CD4-positive, alpha-beta T cell treated with Interleukin-4 for 4 hours (primary cell): ENCODE data around the gene RASGRF2.

Experiments used
- DNase-seq: peaks from one replicate; pipeline ENCODE4 v3.0.0-alpha.2; 2020

Gene RASGRF2

DNA sequence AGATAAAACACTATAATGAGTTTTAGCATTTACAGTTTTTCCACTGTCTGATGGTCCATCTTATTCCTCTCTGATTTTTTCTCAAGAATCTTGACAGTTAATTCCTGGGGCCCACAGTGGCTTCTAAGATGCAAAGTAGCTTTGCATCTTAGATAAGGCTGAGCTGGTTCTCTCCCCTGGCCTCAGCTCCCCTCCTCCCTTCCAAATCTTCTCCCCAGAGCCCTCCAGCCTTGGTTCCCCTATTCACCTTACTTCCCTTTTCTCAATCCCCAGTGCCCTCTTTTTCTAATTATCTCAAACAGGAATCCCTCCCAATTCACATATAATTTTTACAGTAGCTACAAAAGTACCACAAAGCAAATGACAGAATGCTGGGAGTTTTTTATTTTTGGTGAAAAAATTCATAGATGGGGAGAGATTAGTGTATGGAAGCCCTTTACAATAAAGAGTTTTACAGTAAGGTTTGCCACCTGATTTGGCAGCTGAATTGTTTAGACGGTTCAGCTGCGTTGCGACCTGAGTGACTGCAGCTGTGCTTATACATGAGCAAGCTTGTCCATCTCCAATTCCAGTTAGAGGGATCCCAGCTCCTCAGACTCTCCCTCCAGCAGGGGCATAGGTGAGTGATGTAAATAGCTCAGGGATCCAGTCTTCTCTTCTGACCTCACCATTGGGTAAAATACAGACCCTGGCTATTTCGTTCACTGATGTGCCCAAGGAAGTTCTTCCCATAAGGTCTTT lies 221.6 kb downstream of the RASGRF2 start:
- DNase-seq: no peak

DNA sequence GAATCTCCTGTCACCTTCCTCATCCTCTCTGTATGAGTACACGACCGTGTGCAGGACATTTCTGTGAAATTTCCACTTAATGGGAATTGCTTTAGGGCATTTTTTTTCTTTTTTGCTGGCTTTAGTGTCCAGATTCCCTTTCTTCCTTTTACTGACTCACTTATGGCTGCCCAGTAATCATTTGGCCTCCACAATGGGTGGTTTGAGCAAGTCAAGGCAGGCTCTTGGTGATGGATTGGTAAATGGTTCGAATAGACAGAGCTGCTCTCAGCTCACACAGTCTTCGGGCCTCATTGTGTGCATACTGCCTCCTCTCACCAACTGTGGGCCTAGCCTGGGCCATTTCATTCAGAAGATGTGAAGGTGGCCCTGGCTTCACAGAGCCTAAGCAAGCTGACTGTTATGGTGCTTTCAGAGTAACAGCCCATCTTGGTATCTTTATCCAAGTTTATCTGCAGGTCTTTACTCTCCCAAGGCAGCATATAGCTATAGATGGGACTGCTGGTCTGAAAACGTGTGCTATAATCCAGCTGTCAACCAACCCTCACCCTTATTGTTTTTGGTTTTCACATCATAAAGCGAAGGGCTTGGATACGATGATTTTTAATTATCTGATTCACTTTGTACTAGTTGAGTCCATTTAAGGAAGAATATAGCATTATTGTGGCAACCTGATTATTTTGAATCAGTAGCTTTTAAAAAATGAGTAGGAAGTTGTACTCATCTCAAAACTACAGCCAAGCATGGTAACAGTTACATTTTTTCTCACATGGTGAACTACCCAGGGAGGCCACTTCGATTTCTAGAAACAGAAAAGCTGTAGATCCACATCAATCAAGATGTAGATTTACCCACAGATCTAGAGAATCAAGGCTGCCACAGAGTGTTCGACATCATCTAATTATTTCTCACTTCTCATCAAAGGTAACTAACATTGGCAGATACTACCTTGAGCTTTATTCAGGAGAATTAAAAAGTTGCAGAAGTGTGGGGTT lies 222.5 kb downstream of the RASGRF2 start:
- no peak for DNase-seq

DNA sequence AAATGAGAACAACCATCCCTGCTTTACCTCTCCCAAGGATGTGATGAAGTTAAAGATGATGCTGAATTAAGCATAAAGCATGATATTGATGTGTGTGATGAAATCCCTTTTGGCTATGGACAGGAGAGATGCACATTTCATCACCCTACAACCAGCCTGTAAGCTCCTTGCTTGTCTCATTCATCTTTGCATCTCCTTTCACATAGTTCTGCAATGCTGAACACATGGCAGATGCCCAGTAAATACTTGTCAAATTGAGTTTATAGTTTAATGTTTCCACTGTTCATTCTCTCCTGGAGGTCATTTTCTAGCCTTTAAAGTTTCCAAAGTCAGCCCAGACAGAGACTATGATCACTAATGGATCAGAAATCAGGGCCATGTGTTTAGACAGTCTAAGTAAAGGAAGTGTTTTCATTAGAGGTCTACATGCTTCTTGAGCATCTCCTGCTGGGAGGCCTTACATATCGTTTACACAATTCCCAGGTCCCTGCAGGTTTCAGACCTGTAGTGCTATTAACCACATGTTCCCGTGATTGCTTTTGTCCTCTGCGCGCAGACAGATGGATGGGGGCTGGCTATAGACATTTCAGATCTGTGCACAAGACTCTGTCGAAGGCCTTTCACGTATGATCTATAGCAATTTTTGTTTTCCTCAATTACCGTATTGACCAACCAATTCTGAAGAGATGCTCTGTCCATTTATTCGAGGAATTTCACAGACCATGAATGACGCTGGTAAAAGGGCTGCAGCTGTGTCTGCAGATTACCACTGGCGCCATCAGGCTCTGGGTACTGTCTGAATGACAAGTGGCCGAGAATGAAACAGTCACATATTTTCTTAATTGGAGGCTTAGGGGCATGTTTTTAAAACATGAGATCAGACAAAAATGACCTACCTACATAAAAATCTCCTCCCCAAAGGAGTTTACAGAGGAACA lies 223.9 kb downstream of the RASGRF2 start:
- DNase-seq: no peak

DNA sequence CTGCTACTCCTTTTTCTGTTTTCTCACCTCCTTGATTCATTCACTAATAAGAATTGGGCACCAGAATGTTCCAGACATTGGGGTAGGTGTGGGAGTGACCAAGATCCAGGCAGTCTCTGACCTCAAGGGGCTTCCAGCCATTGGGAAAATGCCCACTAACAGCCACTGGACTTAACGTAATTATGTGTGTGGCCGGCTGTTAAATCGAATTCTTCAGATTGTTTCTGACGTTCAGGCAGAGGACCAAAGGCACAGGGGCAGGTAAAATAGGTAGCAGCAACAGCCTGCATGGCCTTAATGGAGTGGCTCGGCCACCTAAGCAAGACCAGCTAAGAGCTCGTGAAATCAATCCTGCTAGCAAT lies 224.6 kb downstream of the RASGRF2 start:
- DNase-seq: no peak

DNA sequence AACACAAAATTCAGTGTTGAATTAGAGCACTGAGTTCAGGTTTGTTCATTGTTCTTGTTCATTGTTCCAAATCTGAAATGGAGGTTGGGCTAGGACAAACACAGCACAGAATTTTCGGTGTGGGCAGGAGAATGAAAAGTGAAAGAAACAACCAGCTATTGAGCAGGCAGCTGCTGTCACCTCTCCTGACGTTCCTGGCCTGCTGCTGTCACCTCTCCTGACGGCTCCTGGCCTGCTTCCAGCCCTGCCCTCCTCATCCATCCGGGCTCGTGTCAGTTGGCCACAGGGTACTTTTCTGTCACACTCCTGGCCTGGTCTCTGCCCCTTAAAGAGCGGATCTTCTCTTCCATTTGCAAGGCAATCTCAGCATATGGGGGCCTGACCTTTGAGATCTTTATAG lies 227.7 kb downstream of the RASGRF2 start:
- no peak for DNase-seq

DNA sequence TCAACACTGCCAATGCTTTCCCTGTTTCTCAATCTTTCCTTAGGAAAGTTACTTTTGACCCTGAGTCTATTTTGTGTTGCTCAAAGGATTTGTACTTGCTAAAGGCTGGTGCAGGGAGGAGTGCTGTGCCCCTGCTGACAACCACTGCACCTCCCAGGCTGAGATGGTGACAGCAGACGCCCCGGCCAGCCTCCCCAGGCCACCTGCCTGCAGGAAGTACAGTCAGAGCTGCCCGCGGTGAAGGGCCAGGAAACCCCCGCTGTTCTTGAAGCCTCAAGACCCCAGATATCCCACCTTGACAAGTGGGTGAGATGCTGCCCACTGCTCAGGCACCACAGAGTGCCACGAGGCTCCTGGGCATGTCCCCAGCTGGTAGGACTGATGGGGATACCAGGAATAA lies 228.8 kb downstream of the RASGRF2 start:
- DNase-seq: no peak

DNA sequence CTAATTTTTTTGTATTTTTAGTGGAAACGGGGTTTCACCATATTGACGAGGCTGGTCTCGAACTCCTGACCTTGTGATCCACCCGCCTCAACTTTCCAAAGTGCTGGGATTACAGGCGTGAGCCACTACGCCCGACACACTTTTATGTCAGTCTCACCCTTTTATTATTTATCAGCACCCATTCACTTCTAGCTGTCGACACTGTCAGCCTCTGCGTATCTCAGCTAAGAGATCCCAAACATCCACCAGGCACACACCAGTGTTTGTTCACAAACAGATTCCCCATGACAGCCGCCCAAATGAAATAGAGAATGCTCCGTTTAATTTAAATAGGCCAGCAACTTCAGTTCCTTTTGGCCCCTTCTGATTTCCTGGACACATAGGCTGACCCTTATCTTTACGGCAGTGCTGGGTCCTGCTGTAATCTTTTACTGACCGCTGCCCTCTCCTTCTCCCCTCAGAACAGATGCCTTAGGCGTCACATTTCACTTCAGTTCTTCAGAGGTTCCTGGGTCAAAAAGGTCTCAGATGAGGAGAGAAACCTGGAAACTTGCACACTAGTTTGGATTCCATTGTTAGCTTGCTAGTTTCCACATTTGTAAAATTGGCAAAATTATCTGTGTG lies 229.8 kb downstream of the RASGRF2 start:
- no peak for DNase-seq

DNA sequence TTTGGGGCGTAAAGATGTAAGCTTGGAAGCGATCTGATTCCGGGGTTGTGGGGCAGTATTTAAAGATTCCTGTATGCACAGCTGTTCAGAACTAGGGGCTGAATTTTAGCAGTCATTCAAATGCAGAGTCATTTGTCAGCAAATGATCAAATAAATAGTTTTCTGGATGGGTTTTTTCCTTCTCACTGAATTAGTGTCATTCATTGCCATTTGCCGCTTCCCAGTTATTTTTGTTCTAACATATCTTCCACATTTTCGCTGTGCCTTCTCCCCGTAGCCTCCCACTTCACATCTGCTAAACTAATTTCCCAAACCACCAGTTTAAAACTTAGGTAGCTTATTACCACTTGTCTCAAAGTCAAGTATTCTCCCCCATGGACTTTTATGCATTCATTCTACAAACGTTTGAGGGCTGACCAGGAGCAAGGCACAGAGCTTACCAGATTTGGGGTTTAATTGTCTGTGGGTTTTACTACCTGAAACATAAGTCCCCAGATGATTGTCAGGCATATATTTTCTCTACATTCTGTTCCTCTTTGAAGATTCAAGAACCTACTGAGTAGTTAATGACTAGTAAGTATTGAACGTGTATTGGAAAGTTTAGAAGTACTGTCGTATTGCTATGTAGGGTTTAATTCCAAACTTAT lies 231.7 kb downstream of the RASGRF2 start:
- DNase-seq: no peak

DNA sequence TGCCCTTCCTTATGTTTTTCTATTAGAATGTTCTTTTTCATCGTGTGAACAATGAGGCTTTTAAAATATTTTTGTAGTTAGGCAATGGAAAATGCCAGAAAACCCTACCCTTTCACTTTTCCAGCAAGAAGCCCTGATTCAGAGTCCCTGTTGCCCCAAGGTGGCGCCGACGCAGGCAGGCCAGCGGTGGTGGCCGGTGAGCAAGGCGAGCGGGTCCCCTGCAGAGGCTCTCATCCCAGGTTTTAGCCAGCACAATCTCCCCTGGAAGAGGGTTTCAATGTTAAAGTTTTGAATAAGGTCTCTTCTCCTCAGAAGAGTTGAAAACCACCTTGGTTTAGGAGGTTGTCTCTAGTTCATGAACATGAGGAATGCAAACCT lies 232.2 kb downstream of the RASGRF2 start:
- DNase-seq: no peak

DNA sequence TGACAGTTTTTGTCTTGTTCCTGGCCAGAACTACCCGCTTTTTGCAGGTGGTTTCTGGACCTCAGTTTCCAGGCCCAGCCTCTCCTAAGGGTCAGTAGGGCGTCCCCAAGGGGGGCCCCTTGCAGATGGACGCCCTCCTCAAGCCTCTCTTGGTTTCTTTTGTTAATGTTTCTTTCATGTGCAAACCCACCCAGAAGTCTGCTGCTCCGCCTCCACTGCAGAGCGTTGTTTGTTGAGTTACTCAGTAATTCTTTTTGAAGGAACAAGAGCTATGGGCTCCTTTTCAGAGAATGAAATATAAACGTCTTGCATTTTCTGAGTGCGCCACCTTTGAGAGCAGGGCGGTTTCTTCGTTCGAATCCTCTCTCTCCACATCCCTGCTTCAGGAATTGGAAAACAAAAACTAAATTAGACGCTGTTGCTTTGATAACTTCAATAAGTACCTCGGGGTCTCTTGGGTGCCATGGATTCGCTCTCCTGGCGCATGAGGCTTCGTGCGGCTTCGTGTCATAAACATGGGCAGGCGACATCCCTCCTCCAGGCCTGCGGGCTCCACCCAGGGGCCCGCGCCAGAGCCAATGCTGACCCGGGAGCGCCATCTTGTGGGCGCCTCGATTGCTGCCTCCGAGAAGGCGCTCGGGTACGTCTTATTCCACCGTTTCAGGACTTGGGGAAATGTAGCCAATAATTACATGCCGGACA lies 234.6 kb downstream of the RASGRF2 start:
- DNase-seq: peak; percentile 69

DNA sequence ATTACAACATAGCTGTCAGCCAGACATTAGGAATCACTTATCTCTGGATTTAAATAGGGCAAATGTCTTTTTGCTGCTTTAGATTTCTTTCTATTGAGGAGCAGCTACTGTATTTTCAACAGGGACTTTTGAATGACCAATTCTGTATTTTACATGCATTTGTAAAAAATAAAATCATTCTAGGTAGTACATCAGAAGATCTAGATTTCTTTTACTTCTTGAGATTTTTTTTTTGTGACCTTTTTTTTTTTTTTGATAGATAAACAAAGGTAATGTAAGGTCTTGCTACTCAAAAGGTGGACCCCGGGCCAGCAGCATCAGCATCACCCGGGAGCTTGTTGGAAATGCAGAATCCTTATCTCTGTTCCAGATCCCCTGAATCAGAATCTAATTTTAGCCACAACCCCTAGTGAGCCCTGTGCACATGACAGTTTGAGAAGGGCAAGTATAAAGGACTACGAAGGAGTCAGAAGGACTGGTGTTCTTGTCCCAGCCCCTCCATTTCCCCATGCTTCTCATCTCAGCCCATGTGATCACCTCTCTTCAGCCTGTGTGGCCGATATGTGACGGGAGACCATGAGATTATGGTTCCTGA lies 235.3 kb downstream of the RASGRF2 start:
- DNase-seq: no peak

DNA sequence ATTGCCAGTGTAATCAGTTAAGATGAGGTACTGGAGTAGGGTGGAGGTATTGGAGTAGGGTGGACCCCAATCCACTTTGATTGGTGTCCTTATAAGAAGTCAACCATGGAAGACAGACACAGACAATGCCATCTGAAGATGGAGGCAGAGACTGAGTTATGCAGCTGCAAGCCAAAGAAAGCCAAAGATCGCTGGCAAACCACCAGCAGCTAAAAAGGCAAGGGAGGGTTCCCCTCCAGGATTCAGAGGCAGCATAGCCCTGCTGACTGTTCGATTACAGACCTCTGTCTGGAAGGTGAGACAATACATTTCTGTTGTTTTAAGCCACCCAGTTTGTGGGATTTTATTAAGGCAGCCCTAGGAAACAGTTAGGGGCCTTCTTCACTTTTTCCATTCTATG lies 242.5 kb downstream of the RASGRF2 start:
- no peak for DNase-seq

DNA sequence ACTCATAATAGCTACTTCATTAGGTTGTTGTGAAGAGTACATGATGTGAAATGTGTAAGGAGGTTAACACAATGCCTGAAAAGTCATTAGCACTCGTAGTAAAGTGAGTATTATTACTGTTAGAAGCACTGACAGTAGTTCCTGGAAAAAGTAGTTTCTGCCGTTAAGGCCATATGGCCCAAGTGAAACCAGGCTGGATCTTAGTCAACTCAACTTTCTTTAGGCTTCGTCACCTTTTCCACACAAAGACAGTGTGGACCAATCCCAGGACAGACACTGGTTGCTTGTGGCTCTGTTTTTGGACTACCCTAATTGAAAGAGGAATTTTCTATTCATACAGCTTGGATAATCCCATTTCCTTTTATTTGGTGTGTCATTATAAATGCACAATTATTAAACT lies 243.6 kb downstream of the RASGRF2 start:
- DNase-seq: no peak

DNA sequence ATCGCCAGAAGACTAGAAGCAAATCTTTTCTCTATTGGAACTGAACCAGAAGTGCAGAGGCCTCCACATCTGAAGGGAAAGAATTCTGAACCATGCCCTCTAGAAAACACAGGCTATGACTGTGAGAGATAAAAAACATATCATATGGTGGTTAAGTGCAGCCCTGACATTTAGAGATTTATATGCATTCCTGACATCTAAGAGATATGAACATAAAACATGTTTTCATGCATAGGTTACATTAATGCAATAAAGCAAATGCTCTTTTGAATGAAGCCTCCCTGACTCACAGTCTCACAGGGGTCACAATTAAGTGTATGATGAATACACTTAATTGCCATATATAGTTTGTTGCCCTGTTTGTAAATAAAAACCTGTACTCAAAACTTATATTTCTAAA lies 244.0 kb downstream of the RASGRF2 start:
- DNase-seq: no peak

DNA sequence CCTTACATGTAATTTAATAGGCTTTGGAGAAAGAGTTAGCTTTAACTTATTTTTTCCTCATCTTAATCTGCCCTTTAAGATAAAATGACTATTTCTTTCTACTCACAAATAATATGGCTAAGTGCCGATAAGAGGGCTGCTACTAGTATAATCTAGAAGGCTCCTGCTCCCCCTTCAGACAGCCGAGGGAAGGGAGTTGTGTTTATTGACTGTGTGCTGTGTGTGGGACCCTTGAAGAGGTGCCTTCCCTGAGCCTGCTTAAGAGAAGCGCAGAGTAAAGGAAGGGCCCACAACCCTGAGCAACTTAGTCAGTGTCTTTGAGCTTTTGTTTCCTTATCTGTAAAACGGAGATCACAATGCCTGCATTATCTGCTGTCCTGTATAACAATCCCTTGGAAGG lies 244.9 kb downstream of the RASGRF2 start:
- DNase-seq: no peak

DNA sequence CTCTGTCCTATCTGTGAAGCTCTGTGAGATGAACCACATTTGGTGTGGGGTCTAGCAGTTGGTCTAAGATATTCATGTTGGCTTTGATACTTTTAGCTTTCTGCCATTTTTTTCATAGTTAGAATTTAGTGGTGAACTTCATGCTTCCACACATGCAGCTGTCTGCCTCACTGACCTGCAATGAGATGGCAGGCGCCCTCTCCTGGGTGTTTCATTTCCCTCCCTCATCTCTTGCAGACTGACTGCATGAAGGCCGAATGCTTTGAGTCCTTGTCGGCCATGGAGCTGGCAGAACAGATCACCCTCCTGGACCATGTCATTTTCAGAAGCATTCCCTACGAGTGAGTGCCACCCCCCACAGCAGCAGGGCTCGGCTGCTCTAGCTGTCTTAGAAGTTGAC lies 246.8 kb downstream of the RASGRF2 start:
- DNase-seq: no peak

DNA sequence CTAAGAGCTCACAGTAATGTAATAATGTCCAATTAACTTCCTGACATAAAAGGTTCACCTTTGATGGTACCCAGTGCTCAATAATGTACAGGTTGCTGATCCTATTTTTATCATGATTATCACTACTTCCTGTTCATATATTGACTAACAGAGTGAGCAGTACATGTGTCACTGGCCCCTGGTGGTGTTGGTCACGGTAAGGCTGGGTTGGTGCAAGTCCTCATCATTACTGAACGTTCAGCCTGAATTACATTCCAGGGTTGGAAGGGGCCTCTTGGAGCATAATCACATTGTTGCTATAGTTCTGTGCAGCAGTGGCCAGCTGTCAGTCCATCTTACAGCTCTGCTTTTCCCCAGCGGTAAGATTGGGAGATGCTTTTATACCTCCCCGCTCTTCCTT lies 248.7 kb downstream of the RASGRF2 start:
- DNase-seq: no peak

DNA sequence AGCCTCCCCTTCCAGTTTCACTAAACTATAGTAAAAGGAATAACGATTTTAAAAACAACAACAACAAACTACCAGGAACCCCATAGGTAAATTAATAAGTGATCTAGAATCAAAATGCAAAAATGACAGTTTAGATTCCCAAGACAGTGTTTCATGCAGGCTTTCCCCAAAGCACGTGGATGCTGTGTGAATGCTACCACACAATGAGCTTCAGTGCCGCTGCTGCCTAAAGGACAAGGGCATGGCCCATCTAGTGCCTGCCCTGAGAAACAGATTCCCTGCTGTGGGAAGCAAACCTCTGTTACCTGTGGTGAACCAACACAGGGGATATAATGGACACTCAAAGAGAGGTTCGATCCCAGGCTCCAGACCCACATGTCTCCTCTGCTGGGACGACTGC lies 249.2 kb downstream of the RASGRF2 start:
- no peak for DNase-seq

DNA sequence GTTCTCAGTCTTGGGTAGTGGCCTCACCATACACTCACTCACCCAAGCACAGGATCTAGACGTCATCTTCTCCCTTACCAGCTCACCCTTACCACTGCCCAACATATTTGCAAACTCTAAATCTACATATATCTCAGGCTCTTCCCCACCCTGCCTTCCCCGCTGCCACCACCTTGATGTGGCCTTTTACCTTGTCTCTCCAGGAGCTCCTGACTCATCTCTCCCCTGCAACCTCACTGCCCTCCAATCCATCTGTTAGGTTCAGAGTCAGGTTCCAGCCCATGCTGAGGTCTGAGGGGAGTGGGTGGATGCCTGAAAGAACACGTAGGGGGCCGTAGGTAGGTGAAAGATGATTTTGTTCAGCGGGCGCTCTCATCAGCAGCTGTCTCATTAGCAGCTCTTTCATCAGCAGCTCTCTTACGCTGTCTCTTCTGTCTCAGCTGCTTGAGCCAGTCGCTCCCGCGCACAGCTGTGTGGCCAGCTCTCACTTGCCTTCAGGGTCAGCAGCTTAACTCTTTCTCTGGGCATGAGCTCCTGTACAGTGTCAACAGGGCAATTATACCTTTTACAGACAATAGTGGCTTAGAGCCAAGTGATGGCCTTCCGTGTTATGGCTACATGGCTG lies 249.8 kb downstream of the RASGRF2 start:
- no peak for DNase-seq

DNA sequence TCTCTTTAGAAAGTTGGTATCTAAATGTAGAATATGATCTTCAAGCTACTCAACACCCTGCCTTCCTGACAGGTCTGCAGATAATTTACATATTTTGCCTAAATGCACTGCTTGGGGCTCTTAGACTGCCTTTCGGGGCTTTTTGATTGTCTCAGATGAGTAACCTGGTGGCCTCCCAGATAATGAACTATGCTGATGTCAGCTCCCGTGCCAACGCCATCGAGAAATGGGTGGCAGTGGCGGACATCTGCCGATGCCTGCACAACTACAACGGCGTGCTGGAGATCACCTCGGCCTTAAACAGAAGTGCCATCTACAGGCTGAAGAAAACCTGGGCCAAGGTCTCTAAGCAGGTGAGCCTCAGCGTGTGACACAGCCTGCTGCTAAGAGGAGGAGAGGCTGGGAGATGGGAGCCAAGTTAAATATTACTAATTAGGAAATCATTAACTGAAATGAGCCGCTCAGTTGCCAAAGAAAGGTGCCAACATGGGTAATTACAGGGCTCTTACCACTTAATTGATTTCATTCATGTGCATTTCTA lies 252.1 kb downstream of the RASGRF2 start:
- DNase-seq: peak; percentile 5
